ENCODE data around the gene ZDHHC20. TPM values are rescaled to one million over a fixed set of nuclear protein-coding genes. Genes with fewer than 3 reads are reported as not detected.

ZDHHC20 gene
- total and polyA plus RNA-seq, 2 of the 13 experiments (the other 11 are each of a cell fraction or from before 2014, with no cell fraction given): 19.9 to 59.9 TPM

DNA sequence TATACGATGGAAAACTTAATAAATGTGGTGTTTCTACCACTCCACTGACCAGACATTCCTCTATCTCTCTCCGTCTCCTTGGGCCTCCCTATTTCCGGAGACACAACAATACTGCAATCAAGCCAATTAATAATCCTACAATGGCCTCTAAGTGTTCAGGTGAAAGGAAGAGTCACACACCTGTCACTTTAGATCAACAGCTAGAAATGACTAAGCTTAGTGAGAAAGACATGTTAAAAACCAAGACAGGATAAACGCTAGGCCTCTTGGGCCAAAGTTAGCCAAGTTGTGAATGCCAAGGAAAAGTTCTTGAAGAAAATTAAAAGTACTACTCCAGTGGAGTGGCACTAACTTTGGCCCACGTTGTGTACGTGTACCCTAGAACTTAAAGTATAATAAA lies 22.5 kb downstream of the ZDHHC20 start:
- 98% methylated on average over 6 of the region's 6 CpGs for WGBS (ENCODE audit: low lambda C conversion rate)
- H3K4me3 ChIP-seq (replicated peaks in 1 of 3; ENCODE audit: insufficient read depth in 1 of 3, low read depth in 2 of 3, low read length in 3 of 3): no peak overlapping the region
- no peaks in the 10 kb centered on the region for H3K27me3 ChIP-seq (ENCODE audit: control insufficient read depth in 1 of 2, insufficient read depth in 2 of 2, low read length in 2 of 2)
- in situ Hi-C loops (cut with HindIII; ENCODE audit: extremely low pct_ligation_motif_present, low pct_unique_long_range_greater_than_20kb): no loop called here
- no peaks in the 10 kb centered on the region for H3K36me3 ChIP-seq (replicated peaks in 1 of 2; ENCODE audit: control insufficient read depth in 1 of 2, insufficient read depth in 2 of 2, low read length in 2 of 2)
- H3K79me2 ChIP-seq (ENCODE audit: insufficient read depth, low read length): peaks cover 62% of the 10 kb centered on the region
- no peak overlapping the region for H3K9ac ChIP-seq (ENCODE audit: insufficient read depth, low read depth, low read length)
- CTCF ChIA-PET (ENCODE audit: low intra/inter-chr PET ratio, low total read pairs): no interaction called here
- FAIRE-seq (no peak), DNase-seq (ENCODE audit: low spot score) (no peak), ATAC-seq (no peak)
- peaks cover 15% of the 10 kb centered on the region for H3K4me1 ChIP-seq (ENCODE audit: insufficient read depth, low read length)
- no peak overlapping the region for H2AFZ ChIP-seq (ENCODE audit: low read length)
- H3K4me2 ChIP-seq (ENCODE audit: low read depth, low read length): no peak overlapping the region
- no peaks in the 10 kb centered on the region for H4K20me1 ChIP-seq (ENCODE audit: insufficient read depth, low read length)
- no peak for TF ChIP-seq ZNF225 (CRISPR knock-in tag; IDR thresholded peaks at IDR 0.05)
- TF ChIP-seq ZC3H4 (CRISPR knock-in tag; IDR thresholded peaks at IDR 0.05; ENCODE audit: borderline replicate concordance): no peak
- TF ChIP-seq HIVEP1 (CRISPR knock-in tag; IDR thresholded peaks at IDR 0.05): no peak
- no peak for TF ChIP-seq ZFP62 (CRISPR knock-in tag; IDR thresholded peaks at IDR 0.05)
- no peak for TF ChIP-seq ZNF367 (CRISPR knock-in tag; IDR thresholded peaks at IDR 0.05; ENCODE audit: borderline replicate concordance)
- TF ChIP-seq ZNF546 (CRISPR knock-in tag; conservative IDR thresholded peaks at IDR 0.05): no peak
- TF ChIP-seq ZNF775 (CRISPR knock-in tag; IDR thresholded peaks at IDR 0.05; ENCODE audit: borderline replicate concordance): no peak
- TF ChIP-seq RAD51 (IDR thresholded peaks at IDR 0.05; ENCODE audit: borderline replicate concordance): no peak
- TF ChIP-seq ZBTB42 (CRISPR knock-in tag; IDR thresholded peaks at IDR 0.05): no peak
- no peak for TF ChIP-seq ZNF260 (CRISPR knock-in tag; IDR thresholded peaks at IDR 0.05; ENCODE audit: borderline replicate concordance, low read depth)
- no peak for TF ChIP-seq ZNF234 (CRISPR knock-in tag; conservative IDR thresholded peaks at IDR 0.05)
- TF ChIP-seq, protein P1, sequence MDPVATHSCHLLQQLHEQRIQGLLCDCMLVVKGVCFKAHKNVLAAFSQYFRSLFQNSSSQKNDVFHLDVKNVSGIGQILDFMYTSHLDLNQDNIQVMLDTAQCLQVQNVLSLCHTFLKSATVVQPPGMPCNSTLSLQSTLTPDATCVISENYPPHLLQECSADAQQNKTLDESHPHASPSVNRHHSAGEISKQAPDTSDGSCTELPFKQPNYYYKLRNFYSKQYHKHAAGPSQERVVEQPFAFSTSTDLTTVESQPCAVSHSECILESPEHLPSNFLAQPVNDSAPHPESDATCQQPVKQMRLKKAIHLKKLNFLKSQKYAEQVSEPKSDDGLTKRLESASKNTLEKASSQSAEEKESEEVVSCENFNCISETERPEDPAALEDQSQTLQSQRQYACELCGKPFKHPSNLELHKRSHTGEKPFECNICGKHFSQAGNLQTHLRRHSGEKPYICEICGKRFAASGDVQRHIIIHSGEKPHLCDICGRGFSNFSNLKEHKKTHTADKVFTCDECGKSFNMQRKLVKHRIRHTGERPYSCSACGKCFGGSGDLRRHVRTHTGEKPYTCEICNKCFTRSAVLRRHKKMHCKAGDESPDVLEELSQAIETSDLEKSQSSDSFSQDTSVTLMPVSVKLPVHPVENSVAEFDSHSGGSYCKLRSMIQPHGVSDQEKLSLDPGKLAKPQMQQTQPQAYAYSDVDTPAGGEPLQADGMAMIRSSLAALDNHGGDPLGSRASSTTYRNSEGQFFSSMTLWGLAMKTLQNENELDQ (CRISPR knock-in tag; IDR thresholded peaks at IDR 0.05; ENCODE audit: borderline replicate concordance): no peak
- no peak for TF ChIP-seq ZNF616 (CRISPR knock-in tag; IDR thresholded peaks at IDR 0.05; ENCODE audit: low read depth)
- no peak for TF ChIP-seq JUN (CRISPR knock-in tag; IDR thresholded peaks at IDR 0.05)
- no peak for TF ChIP-seq POLR2G (IDR thresholded peaks at IDR 0.05; ENCODE audit: low read depth, low read length)
- TF ChIP-seq FIP1L1 (IDR thresholded peaks at IDR 0.05; ENCODE audit: borderline replicate concordance, insufficient read depth, low read depth, low read length): no peak
- no peak for TF ChIP-seq SP4 (CRISPR knock-in tag; IDR thresholded peaks at IDR 0.05)
- TF ChIP-seq ZNF660 (CRISPR knock-in tag; IDR thresholded peaks at IDR 0.05; ENCODE audit: borderline replicate concordance, low read depth): no peak
- no peak overlapping the region for H3K27ac ChIP-seq (ENCODE audit: extremely low read length, insufficient read depth, low read length)
- POLR2A ChIA-PET: interaction anchor here (1.1 kb wide), 1 partner anchor 22 kb away, joined by 3 read pairs; no protein-coding TSS in a partner anchor
- intact Hi-C loops (cut with micrococcal nuclease; ENCODE audit: unreplicated experiment): no loop called here
- no TSS peak for BruUV-seq (replicated peaks)
- H3K9me3 ChIP-seq (ENCODE audit: low read length): no peaks in the 10 kb centered on the region; the same call in 1 of the 2 replicates
